SK-N-SH (cell line): ENCODE results near the gene MARF1.
"Not testable (repeated sequence)": the region's sequence is repeated elsewhere in the genome, so short reads cannot be mapped to it uniquely, and the experiment has no call there.

Experiments used
- EZH2phosphoT487 ChIP-seq: fragments of 200-600 bp; sonication (generic); IDR thresholded peaks from 2 replicates; pipeline ENCODE4 v1.6.1; 2017; ENCODE audit warnings: low read depth, mixed run types, mild to moderate bottlenecking, antibody characterized with exemption, moderate library complexity, borderline replicate concordance
- GABPA ChIP-seq: IDR thresholded peaks from 2 replicates; pipeline ENCODE4 v1.4.0; 2012; ENCODE audit warnings: low read depth, mild to moderate bottlenecking
- GATA2 ChIP-seq: sonication (generic); formaldehyde crosslinking; IDR thresholded peaks from 2 replicates; pipeline ENCODE4 v1.5.0; 2020; ENCODE audit warnings: mild to moderate bottlenecking, missing genetic modification reagents
- RAD21 ChIP-seq: IDR thresholded peaks from 2 replicates; pipeline ENCODE4 v1.6.1; 2012; ENCODE audit warnings: mild to moderate bottlenecking, low read length
- TCF12 ChIP-seq: IDR thresholded peaks from 2 replicates; pipeline ENCODE4 v1.4.0; 2012
- TF ChIP-seq, protein P1 (sequence below): fragments of 200-600 bp; sonication (generic); IDR thresholded peaks from 2 replicates; pipeline ENCODE4 v1.6.1; 2017; ENCODE audit warnings: antibody characterized with exemption, mild to moderate bottlenecking, moderate library complexity
- TF ChIP-seq, protein P2 (sequence below): IDR thresholded peaks from 2 replicates; pipeline ENCODE4 v1.6.1; 2012; ENCODE audit warnings: mild to moderate bottlenecking, low read depth, low read length, moderate library complexity
- TF ChIP-seq, protein P3 (sequence below): IDR thresholded peaks from 2 replicates; pipeline ENCODE4 v1.4.0; 2012; ENCODE audit warnings: low read depth, borderline replicate concordance

DNA sequence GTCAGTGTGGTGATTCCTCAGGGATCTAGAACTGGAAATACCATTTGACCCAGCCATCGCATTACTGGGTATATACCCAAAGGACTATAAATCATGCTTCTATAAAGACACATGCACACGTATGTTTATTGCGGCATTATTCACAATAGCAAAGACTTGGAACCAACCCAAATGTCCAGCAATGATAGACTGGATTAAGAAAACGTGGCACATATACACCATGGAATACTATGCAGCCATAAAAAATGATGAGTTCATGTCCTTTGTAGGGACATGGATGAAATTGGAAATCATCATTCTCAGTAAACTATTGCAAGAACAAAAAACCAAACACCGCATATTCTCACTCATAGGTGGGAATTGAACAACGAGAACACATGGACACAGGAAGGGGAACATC, 12.6 kb upstream of the MARF1 start:
- TF ChIP-seq, protein P1, sequence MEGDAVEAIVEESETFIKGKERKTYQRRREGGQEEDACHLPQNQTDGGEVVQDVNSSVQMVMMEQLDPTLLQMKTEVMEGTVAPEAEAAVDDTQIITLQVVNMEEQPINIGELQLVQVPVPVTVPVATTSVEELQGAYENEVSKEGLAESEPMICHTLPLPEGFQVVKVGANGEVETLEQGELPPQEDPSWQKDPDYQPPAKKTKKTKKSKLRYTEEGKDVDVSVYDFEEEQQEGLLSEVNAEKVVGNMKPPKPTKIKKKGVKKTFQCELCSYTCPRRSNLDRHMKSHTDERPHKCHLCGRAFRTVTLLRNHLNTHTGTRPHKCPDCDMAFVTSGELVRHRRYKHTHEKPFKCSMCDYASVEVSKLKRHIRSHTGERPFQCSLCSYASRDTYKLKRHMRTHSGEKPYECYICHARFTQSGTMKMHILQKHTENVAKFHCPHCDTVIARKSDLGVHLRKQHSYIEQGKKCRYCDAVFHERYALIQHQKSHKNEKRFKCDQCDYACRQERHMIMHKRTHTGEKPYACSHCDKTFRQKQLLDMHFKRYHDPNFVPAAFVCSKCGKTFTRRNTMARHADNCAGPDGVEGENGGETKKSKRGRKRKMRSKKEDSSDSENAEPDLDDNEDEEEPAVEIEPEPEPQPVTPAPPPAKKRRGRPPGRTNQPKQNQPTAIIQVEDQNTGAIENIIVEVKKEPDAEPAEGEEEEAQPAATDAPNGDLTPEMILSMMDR, result not testable (repeated sequence)
- TF ChIP-seq EZH2phosphoT487; GABPA; TCF12; RAD21; GATA2 (CRISPR knock-in tag): not testable (repeated sequence)
- TF ChIP-seq, protein P2, sequence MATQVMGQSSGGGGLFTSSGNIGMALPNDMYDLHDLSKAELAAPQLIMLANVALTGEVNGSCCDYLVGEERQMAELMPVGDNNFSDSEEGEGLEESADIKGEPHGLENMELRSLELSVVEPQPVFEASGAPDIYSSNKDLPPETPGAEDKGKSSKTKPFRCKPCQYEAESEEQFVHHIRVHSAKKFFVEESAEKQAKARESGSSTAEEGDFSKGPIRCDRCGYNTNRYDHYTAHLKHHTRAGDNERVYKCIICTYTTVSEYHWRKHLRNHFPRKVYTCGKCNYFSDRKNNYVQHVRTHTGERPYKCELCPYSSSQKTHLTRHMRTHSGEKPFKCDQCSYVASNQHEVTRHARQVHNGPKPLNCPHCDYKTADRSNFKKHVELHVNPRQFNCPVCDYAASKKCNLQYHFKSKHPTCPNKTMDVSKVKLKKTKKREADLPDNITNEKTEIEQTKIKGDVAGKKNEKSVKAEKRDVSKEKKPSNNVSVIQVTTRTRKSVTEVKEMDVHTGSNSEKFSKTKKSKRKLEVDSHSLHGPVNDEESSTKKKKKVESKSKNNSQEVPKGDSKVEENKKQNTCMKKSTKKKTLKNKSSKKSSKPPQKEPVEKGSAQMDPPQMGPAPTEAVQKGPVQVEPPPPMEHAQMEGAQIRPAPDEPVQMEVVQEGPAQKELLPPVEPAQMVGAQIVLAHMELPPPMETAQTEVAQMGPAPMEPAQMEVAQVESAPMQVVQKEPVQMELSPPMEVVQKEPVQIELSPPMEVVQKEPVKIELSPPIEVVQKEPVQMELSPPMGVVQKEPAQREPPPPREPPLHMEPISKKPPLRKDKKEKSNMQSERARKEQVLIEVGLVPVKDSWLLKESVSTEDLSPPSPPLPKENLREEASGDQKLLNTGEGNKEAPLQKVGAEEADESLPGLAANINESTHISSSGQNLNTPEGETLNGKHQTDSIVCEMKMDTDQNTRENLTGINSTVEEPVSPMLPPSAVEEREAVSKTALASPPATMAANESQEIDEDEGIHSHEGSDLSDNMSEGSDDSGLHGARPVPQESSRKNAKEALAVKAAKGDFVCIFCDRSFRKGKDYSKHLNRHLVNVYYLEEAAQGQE, result not testable (repeated sequence)
- TF ChIP-seq, protein P3, sequence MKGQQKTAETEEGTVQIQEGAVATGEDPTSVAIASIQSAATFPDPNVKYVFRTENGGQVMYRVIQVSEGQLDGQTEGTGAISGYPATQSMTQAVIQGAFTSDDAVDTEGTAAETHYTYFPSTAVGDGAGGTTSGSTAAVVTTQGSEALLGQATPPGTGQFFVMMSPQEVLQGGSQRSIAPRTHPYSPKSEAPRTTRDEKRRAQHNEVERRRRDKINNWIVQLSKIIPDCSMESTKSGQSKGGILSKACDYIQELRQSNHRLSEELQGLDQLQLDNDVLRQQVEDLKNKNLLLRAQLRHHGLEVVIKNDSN, result not testable (repeated sequence)
